ENCODE results near the gene OR52E5.

OR52E5 gene

GRCh38 chr11:5937868-5938602 is 45.0 kb downstream of the OR52E5 start:
- no peak for DNase-seq

GRCh38 chr11:5938603-5938965 is 45.6 kb downstream of the OR52E5 start:
- no peak for DNase-seq

GRCh38 chr11:5940748-5941147 is 47.7 kb downstream of the OR52E5 start:
- DNase-seq: no peak

- DNase-seq: no peak
Measured at GRCh38 chr11:5941951-5942350, 48.9 kb downstream of the OR52E5 start, which contains the start of gene OR56A3. TSS of gene OR56A3 (plus strand) at chr11:5942251. CDS start at chr11:5947347, 5,096 bp downstream.
